Measurements from ENCODE around the gene PFKFB4. TPM values are rescaled to one million over a fixed set of nuclear protein-coding genes. Genes with fewer than 3 reads are reported as not detected.

Gene PFKFB4
- total and polyA plus RNA-seq, 2 experiments from 2014 or later: 9.5 to 14.1 TPM

DNA sequence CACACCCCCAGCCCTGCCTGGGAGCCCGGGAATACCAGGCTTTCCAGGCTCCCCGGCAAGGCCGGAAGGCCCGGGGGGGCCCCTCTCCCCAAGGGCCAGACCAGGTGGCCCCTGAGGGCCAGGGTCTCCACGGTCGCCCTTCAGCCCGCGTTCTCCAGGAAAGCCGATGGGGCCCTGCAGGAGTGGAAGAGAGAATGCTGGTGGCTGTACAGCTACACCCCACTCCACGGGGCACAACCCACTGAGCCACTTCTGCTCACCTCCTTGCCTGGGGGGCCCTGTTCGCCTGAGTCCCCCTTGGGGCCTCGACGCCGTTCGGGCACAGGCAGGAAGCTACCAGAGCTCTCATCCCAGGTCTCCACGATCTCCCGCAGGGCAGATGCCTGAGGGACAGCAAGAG, 18.8 kb upstream of the PFKFB4 start:
- Histone ChIP-seq H3K9me2 (replicated peaks; ENCODE audit: insufficient read depth) (no peaks in the 10 kb centered on the region), H3K36me3 (replicated peaks; ENCODE audit: insufficient read depth, low read depth) (no peaks in the 10 kb centered on the region), H3K27ac (no peak overlapping the region), H3K9me3 (ENCODE audit: low read depth) (no peaks in the 10 kb centered on the region), H2AFZ (no peak overlapping the region), H3K4me2 (no peak overlapping the region), H3K27me3 (no peaks in the 10 kb centered on the region), H3K4me3 (no peak overlapping the region), H3K4me1 (ENCODE audit: insufficient read depth) (no peaks in the 10 kb centered on the region), H4K20me1 (ENCODE audit: insufficient read depth, poor library complexity, severe bottlenecking) (no peaks in the 10 kb centered on the region), H3K79me2 (no peaks in the 10 kb centered on the region)
- no peak for DNase-seq (ENCODE audit: low spot score)
- TF ChIP-seq EZH2 (IDR thresholded peaks at IDR 0.05; ENCODE audit: borderline replicate concordance): no peak
- TF ChIP-seq EZH2phosphoT487 (IDR thresholded peaks at IDR 0.05; ENCODE audit: low read depth, severe bottlenecking, unreplicated experiment): no peak
- TF ChIP-seq, protein P1, sequence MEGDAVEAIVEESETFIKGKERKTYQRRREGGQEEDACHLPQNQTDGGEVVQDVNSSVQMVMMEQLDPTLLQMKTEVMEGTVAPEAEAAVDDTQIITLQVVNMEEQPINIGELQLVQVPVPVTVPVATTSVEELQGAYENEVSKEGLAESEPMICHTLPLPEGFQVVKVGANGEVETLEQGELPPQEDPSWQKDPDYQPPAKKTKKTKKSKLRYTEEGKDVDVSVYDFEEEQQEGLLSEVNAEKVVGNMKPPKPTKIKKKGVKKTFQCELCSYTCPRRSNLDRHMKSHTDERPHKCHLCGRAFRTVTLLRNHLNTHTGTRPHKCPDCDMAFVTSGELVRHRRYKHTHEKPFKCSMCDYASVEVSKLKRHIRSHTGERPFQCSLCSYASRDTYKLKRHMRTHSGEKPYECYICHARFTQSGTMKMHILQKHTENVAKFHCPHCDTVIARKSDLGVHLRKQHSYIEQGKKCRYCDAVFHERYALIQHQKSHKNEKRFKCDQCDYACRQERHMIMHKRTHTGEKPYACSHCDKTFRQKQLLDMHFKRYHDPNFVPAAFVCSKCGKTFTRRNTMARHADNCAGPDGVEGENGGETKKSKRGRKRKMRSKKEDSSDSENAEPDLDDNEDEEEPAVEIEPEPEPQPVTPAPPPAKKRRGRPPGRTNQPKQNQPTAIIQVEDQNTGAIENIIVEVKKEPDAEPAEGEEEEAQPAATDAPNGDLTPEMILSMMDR (IDR thresholded peaks at IDR 0.05; ENCODE audit: poor library complexity): no peak
- WGBS (ENCODE audit: low lambda C conversion rate, missing lambda C conversion rate): 91% methylated on average over 15 of the region's 17 CpGs

DNA sequence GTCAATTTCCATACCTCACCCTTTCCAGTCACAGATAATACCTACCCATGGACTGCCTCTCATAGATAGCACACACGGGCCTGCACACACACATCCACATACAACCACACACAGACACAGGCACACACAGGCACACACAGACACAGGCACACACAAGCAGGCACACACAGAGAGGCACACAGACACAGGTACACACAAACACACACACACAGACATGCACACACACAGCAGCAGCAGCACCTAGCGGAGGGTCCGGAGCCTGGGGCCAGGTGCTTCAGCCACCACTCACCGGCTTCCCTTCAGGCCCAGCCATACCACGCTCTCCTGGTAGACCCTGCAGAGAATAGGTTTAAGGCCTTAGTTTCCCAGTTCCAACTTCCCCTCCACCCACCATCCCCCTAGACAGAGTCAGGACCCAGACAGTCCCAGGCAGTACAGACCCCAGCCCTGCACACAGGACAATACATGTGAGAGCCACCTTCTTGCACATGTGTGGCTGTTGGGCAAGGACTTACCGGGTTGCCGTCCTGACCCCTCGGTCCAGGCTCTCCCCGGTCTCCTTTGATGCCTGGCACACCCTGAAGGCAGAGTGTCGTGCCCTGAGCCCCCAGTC, 17.5 kb upstream of the PFKFB4 start:
- WGBS (ENCODE audit: low lambda C conversion rate, missing lambda C conversion rate): 96% methylated on average over 10 of the region's 10 CpGs
- no peaks in the 10 kb centered on the region for H3K79me2 ChIP-seq
- H2AFZ ChIP-seq: no peak overlapping the region
- DNase-seq (ENCODE audit: low spot score): no peak
- H3K4me2 ChIP-seq: no peak overlapping the region
- H3K27me3 ChIP-seq: no peaks in the 10 kb centered on the region
- TF ChIP-seq EZH2phosphoT487 (IDR thresholded peaks at IDR 0.05; ENCODE audit: low read depth, severe bottlenecking, unreplicated experiment) (no peak), EZH2 (IDR thresholded peaks at IDR 0.05; ENCODE audit: borderline replicate concordance) (no peak)
- TF ChIP-seq, protein P1 (IDR thresholded peaks at IDR 0.05; ENCODE audit: poor library complexity): no peak
- H3K4me1 ChIP-seq (ENCODE audit: insufficient read depth): no peaks in the 10 kb centered on the region
- no peaks in the 10 kb centered on the region for H3K9me3 ChIP-seq (ENCODE audit: low read depth)
- H3K9me2 ChIP-seq (replicated peaks; ENCODE audit: insufficient read depth): no peaks in the 10 kb centered on the region
- H3K4me3 ChIP-seq: no peak overlapping the region
- H3K36me3 ChIP-seq (replicated peaks; ENCODE audit: insufficient read depth, low read depth): no peaks in the 10 kb centered on the region
- no peaks in the 10 kb centered on the region for H4K20me1 ChIP-seq (ENCODE audit: insufficient read depth, poor library complexity, severe bottlenecking)
- no peak overlapping the region for H3K27ac ChIP-seq

GRCh38 chr3:48572517-48572916, 15.9 kb upstream of the PFKFB4 start:
- Histone ChIP-seq H3K27me3 (no peaks in the 10 kb centered on the region), H3K79me2 (no peaks in the 10 kb centered on the region), H3K4me2 (no peak overlapping the region), H2AFZ (no peak overlapping the region), H3K4me1 (ENCODE audit: insufficient read depth) (no peaks in the 10 kb centered on the region), H3K9me3 (ENCODE audit: low read depth) (no peaks in the 10 kb centered on the region), H3K9me2 (replicated peaks; ENCODE audit: insufficient read depth) (no peaks in the 10 kb centered on the region), H3K4me3 (no peak overlapping the region), H4K20me1 (ENCODE audit: insufficient read depth, poor library complexity, severe bottlenecking) (no peaks in the 10 kb centered on the region), H3K27ac (no peak overlapping the region), H3K36me3 (replicated peaks; ENCODE audit: insufficient read depth, low read depth) (no peaks in the 10 kb centered on the region)
- WGBS (ENCODE audit: low lambda C conversion rate, missing lambda C conversion rate): 81% methylated on average over 5 of the region's 7 CpGs
- no peak for DNase-seq (ENCODE audit: low spot score)
- TF ChIP-seq EZH2phosphoT487 (IDR thresholded peaks at IDR 0.05; ENCODE audit: low read depth, severe bottlenecking, unreplicated experiment) (no peak), EZH2 (IDR thresholded peaks at IDR 0.05; ENCODE audit: borderline replicate concordance) (no peak)
- TF ChIP-seq, protein P1 (IDR thresholded peaks at IDR 0.05; ENCODE audit: poor library complexity): no peak

Measured in hepatocyte (in vitro differentiated cells).